Measurements from ENCODE around the gene PPM1A. TPM values are rescaled to one million over a fixed set of nuclear protein-coding genes. Genes with fewer than 3 reads are reported as not detected.

PPM1A gene
- total and polyA plus RNA-seq, 2 of the 13 experiments (the other 11 are each of a cell fraction or from before 2014, with no cell fraction given): 23.3 to 29.8 TPM

GRCh38 chr14:60248697-60249318 lies at the start of gene PPM1A (continued):
- TF ChIP-seq ZHX2 (IDR thresholded peaks at IDR 0.05; ENCODE audit: low read depth): peak; percentile 63
- no peak for TF ChIP-seq ZHX2 (CRISPR knock-in tag; IDR thresholded peaks at IDR 0.05; ENCODE audit: borderline replicate concordance)
- no peak for TF ChIP-seq PRDM15 (CRISPR knock-in tag; IDR thresholded peaks at IDR 0.05)
- TF ChIP-seq CENPBD1 (CRISPR knock-in tag; IDR thresholded peaks at IDR 0.05; ENCODE audit: borderline replicate concordance, low read depth): no peak
- peak; percentile 54; the same call in 1 of the 2 replicates for TF ChIP-seq ZNF205 (CRISPR knock-in tag; IDR thresholded peaks at IDR 0.05)
- no peak for TF ChIP-seq ZNF569 (CRISPR knock-in tag; IDR thresholded peaks at IDR 0.05; ENCODE audit: borderline replicate concordance)
- TF ChIP-seq TBL1XR1 (IDR thresholded peaks at IDR 0.05; ENCODE audit: borderline replicate concordance, low read length, partially characterized antibody): peak; percentile 62
- 0 out of 2 replicates have a peak, but pooled peaks have one; percentile 51 for TF ChIP-seq THAP7 (CRISPR knock-in tag; IDR thresholded peaks at IDR 0.05)
- no peak for TF ChIP-seq MATR3 (CRISPR knock-in tag; IDR thresholded peaks at IDR 0.05)
- TF ChIP-seq ZSCAN22 (CRISPR knock-in tag; IDR thresholded peaks at IDR 0.05): no peak
- TF ChIP-seq POLR2A (IDR thresholded peaks at IDR 0.05; ENCODE audit: insufficient read depth in 1 of 2, low read depth in 2 of 2, low read length in 2 of 2): peak; percentile 91 to 94
- 0 out of 2 replicates have a peak, but pooled peaks have one; percentile 46 for TF ChIP-seq ZNF607 (CRISPR knock-in tag; IDR thresholded peaks at IDR 0.05; ENCODE audit: borderline replicate concordance)
- TF ChIP-seq ZNF44 (CRISPR knock-in tag; IDR thresholded peaks at IDR 0.05): no peak
- TF ChIP-seq ZNF557 (CRISPR knock-in tag; IDR thresholded peaks at IDR 0.05): no peak
- 0 out of 2 replicates have a peak, but pooled peaks have one; percentile 21 for TF ChIP-seq ZNF331 (CRISPR knock-in tag; IDR thresholded peaks at IDR 0.05)
- no peak for TF ChIP-seq MBNL3 (CRISPR knock-in tag; conservative IDR thresholded peaks at IDR 0.05)
- no peak for TF ChIP-seq TRAFD1 (CRISPR knock-in tag; IDR thresholded peaks at IDR 0.05; ENCODE audit: borderline replicate concordance)
